Loucy (cell line): ENCODE results near the gene FCER2.

ENCODE experiments used
- H2AFZ ChIP-seq: fragments of 200-600 bp; sonication (generic); 2 replicates; pipeline ENCODE4 v1.6.0; 2016; ENCODE audit warnings: antibody characterized with exemption, mild to moderate bottlenecking, low read length, moderate library complexity
- H3F3A ChIP-seq: fragments of 200-600 bp; 2 replicates; pipeline ENCODE4 v1.6.0; 2016; ENCODE audit warnings: antibody characterized with exemption, low read depth, mild to moderate bottlenecking
- H3K27me3 ChIP-seq: fragments of 200-600 bp; sonication (generic); 2 replicates; pipeline ENCODE4 v1.6.1; 2014; ENCODE audit warnings: low read length, mild to moderate bottlenecking; ENCODE audit not compliant: insufficient read depth, poor library complexity, severe bottlenecking
- H3K36me3 ChIP-seq: fragments of 200-600 bp; sonication (generic); 2 replicates; pipeline ENCODE4 v1.6.1; 2016; ENCODE audit warnings: low read length; ENCODE audit not compliant: insufficient read depth
- H3K4me1 ChIP-seq: fragments of 200-600 bp; sonication (generic); 2 replicates; pipeline ENCODE4 v1.5.1; 2014; ENCODE audit warnings: low read length, mild to moderate bottlenecking; ENCODE audit not compliant: insufficient read depth, poor library complexity, severe bottlenecking
- H3K4me2 ChIP-seq: fragments of 200-600 bp; sonication (generic); 2 replicates; pipeline ENCODE4 v1.6.0; 2014; ENCODE audit warnings: antibody characterized with exemption, low read length, low read depth, mild to moderate bottlenecking; ENCODE audit not compliant: poor library complexity, severe bottlenecking
- H3K4me3 ChIP-seq: fragments of 200-600 bp; sonication (generic); 2 replicates; pipeline ENCODE4 v1.5.1; 2014; ENCODE audit warnings: low read length, mild to moderate bottlenecking, mixed read lengths; ENCODE audit not compliant: poor library complexity, severe bottlenecking
- H3K79me2 ChIP-seq: fragments of 200-600 bp; sonication (generic); 2 replicates; pipeline ENCODE4 v1.6.1; 2014; ENCODE audit warnings: low read length; ENCODE audit not compliant: insufficient read depth
- H3K9ac ChIP-seq: fragments of 200-600 bp; sonication (generic); 2 replicates; pipeline ENCODE4 v1.6.0; 2014; ENCODE audit warnings: mild to moderate bottlenecking, low read depth, low read length, moderate library complexity; ENCODE audit not compliant: poor library complexity, severe bottlenecking
- H3K9me2 ChIP-seq: fragments of 200-600 bp; sonication (generic); replicated peaks from 2 replicates; pipeline ENCODE4 v1.6.1; 2016; ENCODE audit warnings: low read depth, low read length, mixed read lengths
- H3K9me3 ChIP-seq: fragments of 200-600 bp; sonication (generic); 2 replicates; pipeline ENCODE4 v1.6.1; 2014; ENCODE audit warnings: mild to moderate bottlenecking, antibody characterized with exemption, low read length, low read depth; ENCODE audit not compliant: insufficient read depth
- H4K20me1 ChIP-seq: fragments of 200-600 bp; sonication (generic); 2 replicates; pipeline ENCODE4 v1.6.0; 2014; ENCODE audit warnings: antibody characterized with exemption, low read length, mild to moderate bottlenecking; ENCODE audit not compliant: insufficient read depth, poor library complexity, severe bottlenecking
- CTCF ChIP-seq: fragments of 200-600 bp; sonication (generic); conservative IDR thresholded peaks from 2 replicates; pipeline ENCODE4 v1.5.1; 2014; ENCODE audit warnings: mild to moderate bottlenecking, antibody characterized with exemption, low read length
- EZH2phosphoT487 ChIP-seq: fragments of 200-600 bp; IDR thresholded peaks from 2 replicates; pipeline ENCODE4 v1.6.1; 2018; ENCODE audit warnings: antibody characterized with exemption, mild to moderate bottlenecking, moderate library complexity, borderline replicate concordance

The FCER2 gene

GRCh38 chr19:7670150-7670783, 31.7 kb downstream of the FCER2 start:
- no peaks in the 10 kb centered on the region for H4K20me1 ChIP-seq
- H3K9ac ChIP-seq: no peak overlapping the region
- no peaks in the 10 kb centered on the region for H3K36me3 ChIP-seq
- H3F3A ChIP-seq: no peaks in the 10 kb centered on the region
- H3K79me2 ChIP-seq: no peaks in the 10 kb centered on the region
- TF ChIP-seq CTCF (no peak), EZH2phosphoT487 (no peak)
- no peak overlapping the region for H2AFZ ChIP-seq
- no peaks in the 10 kb centered on the region for H3K4me1 ChIP-seq
- no peaks in the 10 kb centered on the region for H3K27me3 ChIP-seq
- H3K9me2 ChIP-seq: no peaks in the 10 kb centered on the region
- H3K9me3 ChIP-seq: no peaks in the 10 kb centered on the region
- H3K4me2 ChIP-seq: no peak overlapping the region
- H3K4me3 ChIP-seq: no peak overlapping the region

- H3K9me3 ChIP-seq: no peaks in the 10 kb centered on the region
- H2AFZ ChIP-seq: no peak overlapping the region
- no peaks in the 10 kb centered on the region for H3K36me3 ChIP-seq
- H3K27me3 ChIP-seq: no peaks in the 10 kb centered on the region
- no peak for TF ChIP-seq EZH2phosphoT487
- H3K9ac ChIP-seq: peak overlapping the region; percentile 37
- no peaks in the 10 kb centered on the region for H4K20me1 ChIP-seq
- peak overlapping the region; percentile 34 for H3K4me3 ChIP-seq
- no peaks in the 10 kb centered on the region for H3K4me1 ChIP-seq
- no peaks in the 10 kb centered on the region for H3K9me2 ChIP-seq
- no peak overlapping the region for H3K4me2 ChIP-seq
- H3K79me2 ChIP-seq: no peaks in the 10 kb centered on the region
- H3F3A ChIP-seq: no peaks in the 10 kb centered on the region
These were observed 32.3 kb downstream of the FCER2 start for GRCh38 chr19:7669641-7670040.

DNA sequence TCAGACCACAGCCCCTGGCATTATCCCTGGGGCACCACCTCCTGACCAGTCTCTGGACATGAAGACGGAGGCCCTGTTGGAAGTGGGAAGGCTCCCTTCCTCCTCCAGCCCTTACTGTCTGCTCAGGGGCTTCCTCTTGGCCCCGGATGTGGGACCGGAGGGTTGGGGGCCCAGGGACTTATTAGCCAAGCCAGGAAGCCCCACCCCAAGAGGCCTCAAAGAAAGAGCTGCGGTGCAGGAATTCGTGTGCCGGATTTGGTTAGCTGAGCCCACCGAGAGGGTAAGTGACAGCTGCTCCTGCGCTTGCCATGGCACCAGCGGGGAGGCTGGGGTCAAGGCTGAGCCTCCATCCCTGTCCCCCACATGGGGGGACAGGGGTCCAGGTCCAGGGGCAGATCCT, 33.1 kb downstream of the FCER2 start, which contains the start of gene RETN:
Gene RETN (plus strand): TSS at position 208 of the 400 bp plus-strand sequence. CDS start 278 bp downstream, outside the sequence.
- H3K4me3 ChIP-seq: peak within 1 kb of the TSS; percentile 34
- TF ChIP-seq CTCF (no peak), EZH2phosphoT487 (no peak)
- no peaks in the 10 kb centered on the region for H3K4me1 ChIP-seq
- H3K9ac ChIP-seq: peak within 1 kb of the TSS; percentile 37
- H3K79me2 ChIP-seq: no peaks in the 10 kb centered on the region
- no peak within 1 kb of the TSS for H2AFZ ChIP-seq
- no peaks in the 10 kb centered on the region for H3K36me3 ChIP-seq
- H3K27me3 ChIP-seq: no peaks in the 10 kb centered on the region
- no peak within 1 kb of the TSS for H3K4me2 ChIP-seq
- no peaks in the 10 kb centered on the region for H3K9me3 ChIP-seq
- no peaks in the 10 kb centered on the region for H3K9me2 ChIP-seq
- H4K20me1 ChIP-seq: no peaks in the 10 kb centered on the region
- no peaks in the 10 kb centered on the region for H3F3A ChIP-seq

- Histone ChIP-seq H3K79me2 (no peaks in the 10 kb centered on the region), H3K27me3 (no peaks in the 10 kb centered on the region), H3K9me3 (no peaks in the 10 kb centered on the region), H3K9ac (no peak overlapping the region), H2AFZ (no peak overlapping the region), H3F3A (no peaks in the 10 kb centered on the region), H3K9me2 (no peaks in the 10 kb centered on the region), H3K4me3 (no peak overlapping the region), H3K36me3 (no peaks in the 10 kb centered on the region), H3K4me1 (no peaks in the 10 kb centered on the region), H4K20me1 (no peaks in the 10 kb centered on the region), H3K4me2 (no peak overlapping the region)
- TF ChIP-seq CTCF (no peak), EZH2phosphoT487 (no peak)
These were observed 36.9 kb downstream of the FCER2 start for GRCh38 chr19:7665076-7665475.
